Hindlimb muscle (tissue), 1 donor: ENCODE measurements around the gene PTPRN2. TPM values are rescaled to one million over a fixed set of nuclear protein-coding genes. Genes with fewer than 3 reads are reported as not detected.
"Not testable (repeated sequence)": the region's sequence is repeated elsewhere in the genome, so short reads cannot be mapped to it uniquely, and the experiment has no call there.

Experiments
- DNase-seq: peaks from one replicate; pipeline ENCODE4 v3.0.0-alpha.2; 2013
- polyA plus RNA-seq: library from polyadenylated mRNA; unstranded; fragments of 120-200 nt; gene quantifications from one replicate; pipeline ENCODE4 v1.2.1, GENCODE V29; 2013; ENCODE audit not compliant: insufficient read length

Gene PTPRN2
- polyA plus RNA-seq, 1 donor, result 2.0 TPM

- no peak for DNase-seq
These were observed 326.0 kb downstream of the PTPRN2 start for GRCh38 chr7:158261362-158262235.

DNA sequence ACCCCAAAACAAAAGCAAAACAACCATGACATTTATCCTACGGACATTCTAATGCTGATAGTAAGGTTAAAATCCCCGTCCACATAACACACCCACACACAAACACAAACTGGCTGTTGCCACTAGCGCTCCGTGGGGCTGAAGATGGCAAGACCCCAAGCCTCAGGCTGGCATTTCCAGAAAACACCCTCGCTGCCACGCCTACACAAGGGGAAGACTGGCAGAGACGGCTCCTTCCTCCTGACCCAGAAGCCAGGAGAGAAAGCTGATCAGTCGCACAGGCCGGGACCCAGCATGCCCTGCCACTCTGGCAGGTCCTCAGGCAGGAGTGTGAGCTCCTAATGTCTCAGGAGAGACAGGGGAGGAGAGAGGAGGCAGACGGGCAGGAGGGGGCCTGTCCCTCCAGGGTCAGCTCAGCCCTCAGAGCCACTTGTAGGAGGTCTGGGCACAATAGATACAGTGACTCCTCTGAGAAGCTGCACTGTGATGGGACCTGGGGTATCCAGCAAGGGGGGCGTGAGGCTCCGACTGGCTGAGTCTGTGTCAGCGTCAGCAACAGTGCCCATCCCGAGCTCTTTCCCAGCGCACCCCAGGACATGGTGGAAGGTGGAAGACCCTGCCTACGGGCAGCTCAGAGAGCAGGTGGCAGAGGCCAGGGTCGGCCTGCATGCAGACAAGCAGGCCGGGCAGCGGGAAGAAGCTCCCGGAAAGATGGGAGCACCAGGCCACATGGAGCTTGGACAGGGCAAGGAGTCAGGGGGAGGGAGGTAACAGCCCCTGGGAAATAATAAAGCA, 326.9 kb downstream of the PTPRN2 start:
- no peak for DNase-seq

GRCh38 chr7:158259671-158260418, 327.8 kb downstream of the PTPRN2 start:
- DNase-seq, result no peak

DNA sequence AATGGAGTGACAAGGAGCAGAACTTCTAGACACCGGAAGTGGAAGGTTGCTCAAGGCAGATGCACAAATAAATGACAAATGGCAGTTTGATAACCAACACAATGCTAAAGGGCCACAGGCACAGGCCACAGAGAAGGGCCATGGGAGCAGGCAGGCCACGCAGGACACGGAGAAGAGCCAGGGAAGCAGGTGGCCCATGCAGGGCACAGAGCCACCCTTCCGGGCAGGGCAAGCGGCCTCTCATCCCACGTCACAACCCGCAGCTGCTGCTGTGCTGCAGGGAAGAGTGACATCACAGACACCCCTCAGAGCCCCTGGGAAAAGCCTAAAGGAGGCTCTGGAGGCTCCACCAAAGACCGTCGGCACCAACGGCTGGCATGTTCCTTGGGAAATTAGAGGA, 328.5 kb downstream of the PTPRN2 start:
- no peak for DNase-seq

DNA sequence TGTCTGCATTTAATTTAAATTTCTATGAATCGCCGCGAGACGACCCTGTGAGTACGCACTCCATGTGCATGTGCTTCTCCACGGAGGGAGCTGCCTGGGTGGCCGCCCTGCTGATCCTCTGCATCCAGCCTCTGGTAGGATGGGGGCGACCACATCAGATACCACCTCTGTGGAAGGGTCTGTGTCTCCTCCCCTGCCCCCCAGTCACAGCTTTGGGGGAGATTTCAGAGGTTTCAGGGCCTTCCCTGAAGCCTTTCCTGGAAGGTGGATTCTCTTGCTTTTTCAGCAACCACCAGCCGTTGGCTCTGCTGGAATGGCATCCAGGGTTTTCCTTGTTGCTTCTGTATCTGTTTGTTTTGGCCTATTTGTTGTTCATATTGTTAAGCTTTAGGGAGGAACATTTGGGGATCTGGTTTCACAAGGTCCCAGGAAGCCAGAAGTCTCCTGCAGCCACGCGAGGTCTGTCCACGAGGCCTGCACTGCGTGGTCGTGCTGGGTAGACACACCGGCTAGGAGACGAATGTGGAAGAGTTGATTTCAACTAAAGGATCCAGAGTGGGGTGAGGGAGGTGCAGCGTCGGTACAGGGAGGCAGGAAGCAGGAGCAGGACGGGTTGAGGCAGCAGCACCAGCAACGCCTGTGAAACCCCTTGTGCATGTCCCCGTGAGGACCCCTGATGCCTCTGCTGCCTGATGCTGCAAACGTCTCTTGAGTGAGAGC, 329.1 kb downstream of the PTPRN2 start:
- DNase-seq, result no peak

DNA sequence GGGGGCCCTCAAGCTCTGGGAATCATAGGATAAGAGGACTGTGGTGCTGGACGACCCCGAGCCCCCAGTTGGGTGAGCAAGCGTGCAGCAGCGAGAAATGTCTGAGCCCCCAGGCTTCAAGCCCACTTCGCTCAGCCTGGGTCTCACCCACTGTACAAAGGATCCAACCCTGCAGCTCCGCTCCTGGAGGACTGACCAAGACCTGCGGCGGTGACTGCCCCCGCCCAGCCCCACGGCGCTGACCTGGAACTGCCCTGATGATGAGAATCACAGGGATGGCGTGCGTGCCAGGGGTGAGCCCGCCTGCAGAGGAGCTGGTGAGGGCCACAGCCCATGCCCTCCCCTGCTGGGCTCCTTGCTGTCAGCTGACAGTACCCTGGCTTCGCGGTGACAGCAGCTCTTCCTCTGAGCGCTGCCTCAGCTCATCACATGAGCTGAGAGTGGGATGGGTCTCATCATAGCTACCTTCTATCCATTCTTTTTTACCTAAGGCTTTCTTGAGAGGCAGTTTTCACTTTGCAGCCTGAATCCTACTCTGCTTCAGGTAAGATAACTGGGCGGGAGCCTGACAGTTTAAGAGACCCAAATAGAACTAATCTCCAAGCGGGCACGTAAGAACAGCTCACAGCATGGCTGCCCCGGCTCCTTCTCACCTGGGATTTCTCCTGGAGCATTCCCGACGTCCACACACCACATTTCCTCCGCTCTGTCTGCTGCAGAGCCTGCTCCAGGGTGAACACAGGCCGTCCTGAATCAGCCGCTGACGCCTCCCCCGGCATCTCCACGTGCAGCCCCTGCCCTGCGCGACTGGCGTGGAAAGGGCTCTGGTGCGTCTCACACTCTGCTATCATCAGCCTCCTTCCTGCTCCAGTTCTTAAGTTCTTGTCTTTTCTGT, 329.9 kb downstream of the PTPRN2 start:
- DNase-seq, result no peak

DNA sequence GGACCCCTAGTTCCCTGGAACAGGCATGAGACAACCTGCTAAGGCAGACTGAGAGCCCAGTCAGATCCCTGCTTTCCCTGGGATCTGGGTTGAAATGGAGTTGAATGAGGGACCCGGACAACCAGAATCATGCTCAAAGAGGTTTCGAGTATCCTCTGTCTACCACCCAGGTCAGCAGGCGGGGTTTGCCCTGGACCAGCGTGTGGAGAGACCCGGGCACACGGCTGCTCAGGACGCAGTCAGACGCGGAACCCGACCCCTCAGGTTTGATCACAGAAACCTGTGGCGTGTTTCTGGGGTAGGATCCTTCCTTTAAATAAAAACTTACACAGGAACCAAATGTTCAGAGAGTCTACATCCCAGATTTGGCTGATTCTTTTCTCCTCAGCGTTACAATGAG, 330.6 kb downstream of the PTPRN2 start:
- DNase-seq, result no peak

DNA sequence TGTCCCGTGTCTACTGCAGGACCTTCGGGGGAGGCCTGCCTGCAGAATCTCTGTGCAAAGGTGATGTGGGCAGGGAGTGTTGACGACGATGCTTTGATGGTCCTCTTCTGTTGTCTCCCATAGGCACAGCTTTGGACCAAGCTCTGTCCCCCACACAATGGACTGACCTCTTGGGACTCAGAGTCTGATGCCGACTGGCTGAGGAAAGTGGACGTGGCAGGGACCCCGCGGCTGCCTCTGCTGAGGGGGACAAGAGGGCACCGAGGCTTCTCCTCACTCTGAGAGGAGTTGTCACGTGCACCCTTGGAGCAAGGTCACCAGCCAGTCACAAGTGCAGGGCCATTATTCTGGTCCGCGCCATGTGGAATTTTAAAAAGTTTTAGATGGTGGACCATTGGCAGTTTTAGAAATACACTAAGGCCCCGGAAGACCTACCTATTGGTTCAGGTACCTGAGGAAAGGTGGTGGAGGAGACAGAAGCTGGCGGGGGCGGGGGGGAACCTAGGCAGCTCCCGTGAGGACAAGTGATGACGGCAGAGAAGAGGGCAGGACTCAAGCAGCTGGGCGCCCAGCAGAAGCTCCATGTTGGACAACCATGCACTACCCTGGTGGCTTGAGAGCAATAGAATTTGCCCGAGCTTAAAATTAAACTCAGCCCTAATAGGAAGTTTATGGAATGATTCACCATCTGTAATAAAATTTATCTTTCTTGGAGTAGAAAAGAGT, 331.4 kb downstream of the PTPRN2 start:
- no peak for DNase-seq

DNA sequence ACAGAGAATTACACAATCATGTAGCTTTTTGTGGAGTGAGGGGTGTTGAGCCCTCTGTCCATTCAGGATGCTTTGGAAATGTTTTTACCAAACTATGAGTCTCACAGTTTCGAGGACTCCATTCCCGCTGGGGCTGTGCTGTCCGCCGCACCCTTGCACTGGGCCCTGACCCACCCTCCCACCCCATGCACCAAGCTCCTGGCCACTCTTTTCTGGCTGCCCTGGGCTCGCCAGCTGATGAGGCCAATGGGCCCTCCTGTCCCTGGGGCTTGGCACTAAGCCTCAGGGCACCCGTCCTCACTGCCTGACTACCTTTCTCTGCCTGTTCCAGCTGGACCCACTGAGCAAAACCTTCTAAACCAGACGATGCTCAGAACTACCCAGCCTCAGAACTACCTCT, 332.1 kb downstream of the PTPRN2 start:
- no peak for DNase-seq

- DNase-seq, result no peak
These were observed 332.5 kb downstream of the PTPRN2 start for GRCh38 chr7:158255156-158255555.

DNA sequence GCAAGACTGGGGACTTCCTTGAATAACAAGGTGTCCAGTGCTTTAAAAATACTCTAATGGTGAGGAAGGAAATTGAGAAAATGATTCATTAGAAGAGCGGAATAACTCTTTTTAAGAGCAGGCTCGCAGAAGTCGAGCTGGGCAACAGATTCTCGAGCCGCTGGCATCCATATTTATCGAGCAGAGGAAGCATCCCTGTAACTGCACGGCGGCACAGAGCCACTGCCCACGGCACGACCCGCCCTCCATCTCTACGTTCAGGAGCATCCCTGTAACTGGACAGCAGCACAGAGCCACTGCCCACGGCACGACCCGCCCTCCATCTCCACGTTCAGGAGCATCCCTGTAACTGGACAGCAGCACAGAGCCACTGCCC, 334.0 kb downstream of the PTPRN2 start:
- not testable (repeated sequence) for DNase-seq

GRCh38 chr7:158252837-158253669, 334.6 kb downstream of the PTPRN2 start:
- DNase-seq, result no peak

GRCh38 chr7:158252081-158252836, 335.4 kb downstream of the PTPRN2 start:
- no peak for DNase-seq

DNA sequence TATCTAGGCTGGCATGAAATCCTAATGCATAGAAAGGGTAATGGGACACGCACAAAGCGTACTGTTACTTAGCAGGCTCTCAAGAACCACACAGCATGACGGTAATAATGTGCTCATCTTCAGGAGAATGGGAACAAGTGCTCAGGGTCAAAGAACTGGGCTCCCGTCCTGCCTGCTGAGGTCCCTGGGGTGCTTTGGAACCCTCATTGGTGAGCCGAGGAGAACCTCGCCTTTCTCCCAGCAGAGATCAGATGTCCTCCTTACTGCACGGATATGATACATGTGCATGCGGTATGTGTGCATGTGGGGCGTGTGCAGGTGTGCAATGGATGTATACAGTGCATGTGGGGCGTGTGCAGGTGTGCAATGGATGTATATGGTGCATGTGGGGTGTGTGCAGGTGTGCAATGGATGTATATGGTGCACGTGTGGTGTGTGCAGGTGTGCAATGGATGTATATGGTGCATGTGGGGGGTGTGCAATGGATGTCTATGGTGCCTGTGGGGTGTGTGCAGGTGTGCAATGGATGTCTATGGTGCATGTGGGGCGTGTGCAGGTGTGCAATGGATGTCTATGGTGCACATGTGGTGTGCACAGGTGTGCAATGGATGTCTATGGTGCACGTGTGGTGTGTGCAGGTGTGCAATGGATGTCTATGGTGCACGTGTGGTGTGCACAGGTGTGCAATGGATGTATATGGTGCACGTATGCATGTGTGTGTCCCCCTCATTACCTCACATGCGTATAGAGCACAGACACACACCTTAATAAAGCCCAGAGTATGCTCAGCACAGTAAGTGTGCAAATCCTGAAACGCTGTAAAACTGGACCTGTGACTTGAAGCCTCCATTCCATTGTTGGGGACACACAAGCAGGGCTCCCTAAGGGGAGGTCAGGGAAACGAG, 336.3 kb downstream of the PTPRN2 start:
- no peak for DNase-seq

DNA sequence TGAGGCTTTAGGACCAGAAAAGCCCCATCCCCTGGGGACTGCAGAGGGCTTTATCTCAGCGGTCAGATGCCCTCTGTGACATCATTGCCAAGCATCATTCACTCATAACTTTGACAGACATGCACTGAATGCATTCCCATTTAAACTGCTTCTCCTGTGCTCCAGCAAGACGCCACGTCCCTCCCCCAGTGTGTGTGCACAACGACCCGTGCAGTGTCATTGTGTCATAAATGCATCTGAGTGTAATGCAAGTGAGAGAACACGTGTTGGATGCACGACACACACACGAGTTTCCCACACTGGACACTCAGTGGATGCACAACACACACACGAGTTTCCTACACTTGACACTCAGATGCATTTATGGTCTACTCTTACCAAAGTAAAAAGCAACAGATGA, 337.9 kb downstream of the PTPRN2 start:
- DNase-seq, result no peak

- no peak for DNase-seq
These were observed 338.8 kb downstream of the PTPRN2 start for GRCh38 chr7:158248816-158249215.

DNA sequence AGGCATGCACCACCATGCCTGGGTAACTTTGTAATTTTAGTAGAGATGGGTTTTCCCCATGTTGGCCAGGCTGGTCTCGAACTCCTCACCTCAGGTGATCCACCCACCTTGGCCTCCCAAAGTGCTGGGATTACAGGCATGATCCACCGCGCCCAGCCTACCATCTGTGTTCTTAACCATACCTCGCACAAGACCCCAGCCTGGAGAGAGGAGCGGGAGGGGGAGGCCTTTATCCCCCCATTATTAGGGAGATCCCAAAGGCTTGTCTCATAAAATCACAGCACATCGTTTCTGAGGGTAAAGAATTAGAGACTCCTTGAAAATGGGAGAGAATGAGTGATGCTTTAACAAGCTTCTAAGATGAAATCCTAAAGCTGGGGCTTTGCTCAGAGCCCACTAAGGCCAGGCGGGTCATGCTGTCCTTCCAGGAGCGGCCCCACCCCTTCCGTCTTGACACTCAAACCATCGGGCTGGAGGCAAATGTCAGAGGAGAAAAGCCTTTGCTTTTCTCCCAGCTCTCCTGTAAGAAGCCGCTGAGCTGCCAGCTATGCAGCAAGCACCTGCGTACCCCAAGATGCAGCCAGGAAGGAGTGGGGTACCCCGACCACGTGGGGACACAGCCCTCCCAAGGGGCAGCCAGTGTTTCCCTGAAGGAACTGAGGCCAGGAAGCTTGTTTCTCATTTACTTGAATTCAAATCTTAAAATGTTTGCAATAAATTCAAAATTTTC, 339.7 kb downstream of the PTPRN2 start:
- no peak for DNase-seq
